Stomach (tissue), 9 donors: ENCODE data around the gene MED15. TPM values are rescaled to one million over a fixed set of nuclear protein-coding genes. Genes with fewer than 3 reads are reported as not detected.
A peak's percentile ranks its signal among the peaks of the same experiment; 100 is the strongest.

Experiments
- DNase-seq, 2 donors: peaks; one replicate each; pipeline versions ENCODE4 v3.0.0 to v3.0.0-alpha.2; 2013 to 2019
- H3K27ac ChIP-seq, 5 donors: fragments of 200-600 bp in 4 of 5; sonication (generic) in 4 of 5; one replicate each; pipeline ENCODE4 v1.5.1; 2013 to 2019; ENCODE audit warnings: mild to moderate bottlenecking in 1 of 5, moderate library complexity in 1 of 5
- H3K27me3 ChIP-seq, 3 donors: fragments of 200-600 bp; sonication (generic); one replicate each; pipeline ENCODE4 v1.5.1; 2017 to 2019; ENCODE audit warnings: mixed run types in 1 of 3
- H3K36me3 ChIP-seq, 4 donors: fragments of 200-600 bp; sonication (generic); 1 replicate in 3 of 4; 2 replicates in 1 of 4; pipeline ENCODE4 v1.5.1; 2016 to 2019
- H3K4me1 ChIP-seq, 4 donors: fragments of 200-600 bp; sonication (generic); one replicate each; pipeline ENCODE4 v1.5.1; 2016 to 2019
- H3K4me3 ChIP-seq, 4 donors: fragments of 200-600 bp; sonication (generic) in 3 of 4; one replicate each; pipeline ENCODE4 v1.5.1; 2016 to 2019; ENCODE audit warnings: mild to moderate bottlenecking in 1 of 4
- H3K9me3 ChIP-seq, 4 donors: fragments of 200-600 bp; sonication (generic); one replicate each; pipeline ENCODE4 v1.5.1; 2016 to 2019
- CTCF ChIP-seq, 7 experiments: fragments of 450-650 bp in 4 of 7; fragments of 200-600 bp in 3 of 7; sonication (generic) in 3 of 7; IDR thresholded peaks; one replicate each; pipeline ENCODE4 v1.5.1; 2016 to 2019; ENCODE audit warnings: antibody characterized with exemption in 7 of 7, control low read depth in 2 of 7, mild to moderate bottlenecking in 1 of 7
- EP300 ChIP-seq: sonication (generic); formaldehyde crosslinking; IDR thresholded peaks from one replicate; pipeline ENCODE4 v1.6.1; 2017; ENCODE audit warnings: antibody characterized with exemption
- POLR2A ChIP-seq, 4 donors: fragments of 450-650 bp; IDR thresholded peaks; one replicate each; pipeline ENCODE4 v1.6.1; 2016; ENCODE audit warnings: antibody characterized with exemption in 4 of 4, control low read depth in 2 of 4, mild to moderate bottlenecking in 1 of 4, moderate library complexity in 1 of 4
- POLR2AphosphoS5 ChIP-seq, 3 donors: sonication (generic); formaldehyde crosslinking; IDR thresholded peaks; one replicate each; pipeline ENCODE4 v1.6.1; 2016; ENCODE audit warnings: antibody characterized with exemption in 3 of 3
- WGBS, 5 donors: extraction: QIAGEN DNeasy Blood & Tissue Kit in 3 of 5; methylation state at CpG; one replicate each; pipeline versions ENCODE4 v1.1.5 to v1.1.7; 2013 to 2018; 5-methylcytosine and 5-hydroxymethylcytosine counted together
- intact Hi-C: fragments of 100-400 bp; cut with DNase I; formaldehyde crosslinking; loops from one replicate; pipeline ENCODE4 v1.15.1; 2023; ENCODE audit warnings: low total_unique reads
- polyA plus RNA-seq, 3 donors: library from polyadenylated mRNA; stranded (reverse); fragments of 200-250 nt; gene quantifications; one replicate each; pipeline ENCODE4 v1.2.3, GENCODE V29; 2013
- total RNA-seq, 5 donors: library from RNA; depleted of rRNA; stranded (reverse); fragments of >200 nt; gene quantifications; one replicate each; pipeline versions ENCODE4 v1.1.0 to v1.2.3, GENCODE V29; 2014 to 2016
- donor health status: healthy with polysubstance abuse.
- donor health status: Bipolar disorder and iron deficiency.
- donor health status: healthy.

MED15 gene
- total and polyA plus RNA-seq, 8 donors, result 28.3 to 289 (median 69.6) TPM

- intact Hi-C loops, result loop anchor here (10.0 kb wide), 1 partner anchor 46 kb away; the partner anchor contains the start of gene MED15
- DNase-seq, result peak in 1 of 2 donors; percentile 77
- H3K27me3 ChIP-seq, result no peaks in the 10 kb centered on the region
- WGBS, 5 donors, result 57 to 68% (median 65%) methylated on average over 22 to 27 of the region's 27 CpGs
- H3K36me3 ChIP-seq, result peaks cover 26 to 46% (median 41%) of the 10 kb centered on the region in 4 donors
- TF ChIP-seq POLR2A (IDR thresholded peaks at IDR 0.05), result no peak
- TF ChIP-seq POLR2AphosphoS5 (IDR thresholded peaks at IDR 0.05), result peak in 1 of 3 donors; percentile 9
- H3K9me3 ChIP-seq, result no peaks in the 10 kb centered on the region
- H3K4me3 ChIP-seq, result peak overlapping the region in 1 of 4 donors; percentile 6
- peaks cover 56 to 87% (median 67%) of the 10 kb centered on the region in 4 donors for H3K4me1 ChIP-seq
- H3K27ac ChIP-seq, result peak overlapping the region; percentile 83 to 90 (median 88)
These were observed 43.7 kb downstream of the MED15 start for GRCh38 chr22:20550851-20551744.

GRCh38 chr22:20551805-20552442 lies 44.5 kb downstream of the MED15 start:
- Histone ChIP-seq H3K27me3 (no peaks in the 10 kb centered on the region), H3K36me3 (peaks cover 26 to 51% (median 50%) of the 10 kb centered on the region in 4 donors), H3K4me1 (peaks cover 60 to 86% (median 69%) of the 10 kb centered on the region in 4 donors), H3K9me3 (no peaks in the 10 kb centered on the region), H3K27ac (peak overlapping the region; percentile 83 to 90 (median 88)), H3K4me3 (peak overlapping the region in 1 of 4 donors; percentile 10)
- peak in 1 of 2 donors; percentile 54 for DNase-seq
- WGBS, 5 donors, result 24 to 52% (median 43%) methylated on average over 5 to 8 of the region's 8 CpGs
- intact Hi-C loops, result loop anchor here (10.0 kb wide), 1 partner anchor 47 kb away; the partner anchor contains the start of gene MED15
- TF ChIP-seq POLR2AphosphoS5 (IDR thresholded peaks at IDR 0.05) (no peak), CTCF (IDR thresholded peaks at IDR 0.05) (peak in 1 of 7 experiments; percentile 20)

- intact Hi-C loops, result loop anchor here (10.0 kb wide), 1 partner anchor 48 kb away; the partner anchor contains the start of gene MED15
- TF ChIP-seq CTCF (IDR thresholded peaks at IDR 0.05), result no peak
- no peak for TF ChIP-seq EP300
- peak in 2 of 3 donors; percentile 22 to 40 for TF ChIP-seq POLR2AphosphoS5 (IDR thresholded peaks at IDR 0.05)
- TF ChIP-seq POLR2A (IDR thresholded peaks at IDR 0.05), result no peak
- H3K4me3 ChIP-seq, result peak overlapping the region in 1 of 4 donors; percentile 10
- DNase-seq, result peak; percentile 52 to 66
- H3K27me3 ChIP-seq, result no peaks in the 10 kb centered on the region
- H3K9me3 ChIP-seq, result no peaks in the 10 kb centered on the region
- H3K27ac ChIP-seq, result peak overlapping the region; percentile 83 to 90 (median 88)
- WGBS, 5 donors, result 31 to 38% (median 33%) methylated on average over 11 to 15 of the region's 15 CpGs
- H3K4me1 ChIP-seq, result peaks cover 65 to 92% (median 75%) of the 10 kb centered on the region in 4 donors
- H3K36me3 ChIP-seq, result peaks cover 26 to 58% (median 54%) of the 10 kb centered on the region in 4 donors
These were observed 45.3 kb downstream of the MED15 start for GRCh38 chr22:20552443-20553401.

GRCh38 chr22:20553947-20554741 lies 46.7 kb downstream of the MED15 start:
- no peak for DNase-seq
- Histone ChIP-seq H3K27ac (peak overlapping the region in 4 of 5 donors; percentile 83 to 90 (median 86)), H3K27me3 (no peaks in the 10 kb centered on the region), H3K9me3 (no peaks in the 10 kb centered on the region), H3K4me1 (peaks cover 67 to 84% (median 72%) of the 10 kb centered on the region in 4 donors), H3K36me3 (peaks cover 33 to 73% (median 67%) of the 10 kb centered on the region in 4 donors), H3K4me3 (no peak overlapping the region)
- TF ChIP-seq POLR2AphosphoS5 (IDR thresholded peaks at IDR 0.05) (no peak), CTCF (IDR thresholded peaks at IDR 0.05) (no peak), EP300 (no peak)
- intact Hi-C loops, result loop anchor here (10.0 kb wide), 1 partner anchor 49 kb away; the partner anchor contains the start of gene MED15
- 91 to 96% (median 95%) methylated on average over 7 to 8 of the region's 8 CpGs for WGBS, 5 donors
